ENCODE results near the gene NEUROD4.

- no peak for TF ChIP-seq GATA3 (IDR thresholded peaks at IDR 0.05; ENCODE audit: low read depth, low read length)
- TF ChIP-seq GATA2 (IDR thresholded peaks at IDR 0.05; ENCODE audit: low read depth, low read length), result no peak
Measured at GRCh38 chr12:54991991-54992375, 27.8 kb upstream of the NEUROD4 start.
